ENCODE results near the gene PAX5. TPM values are rescaled to one million over a fixed set of nuclear protein-coding genes. Genes with fewer than 3 reads are reported as not detected.

The PAX5 gene
- total and polyA plus RNA-seq, 3 donors from 2014 or later, result 0.79 to 1.9 (median 1.3) TPM

GRCh38 chr9:36893911-36894310 is 140.2 kb downstream of the PAX5 start:
- Histone ChIP-seq H3K27me3 (no peaks in the 10 kb centered on the region), H3K36me3 (ENCODE audit: low read depth, missing control alignments) (no peaks in the 10 kb centered on the region), H3K4me1 (no peaks in the 10 kb centered on the region), H3K9me3 (no peaks in the 10 kb centered on the region), H3K27ac (no peak overlapping the region), H3K4me3 (no peak overlapping the region)
- no peak for TF ChIP-seq CTCF (IDR thresholded peaks at IDR 0.05)
- no peak for TF ChIP-seq POLR2A (IDR thresholded peaks at IDR 0.05)
- DNase-seq, result no peak
- intact Hi-C loops (cut with DNase I; ENCODE audit: low total_unique reads), result no loop called here
- WGBS, 2 donors, result 79 to 84% methylated on average over 6 to 8 of the region's 8 CpGs

- DNase-seq, result no peak
Observed at GRCh38 chr9:36893184-36893583, 140.9 kb downstream of the PAX5 start.

GRCh38 chr9:36892279-36892678 is 141.8 kb downstream of the PAX5 start:
- Histone ChIP-seq H3K4me1 (no peaks in the 10 kb centered on the region), H3K4me3 (no peak overlapping the region), H3K36me3 (ENCODE audit: low read depth, missing control alignments) (no peaks in the 10 kb centered on the region), H3K27me3 (no peaks in the 10 kb centered on the region), H3K9me3 (no peaks in the 10 kb centered on the region), H3K27ac (no peak overlapping the region)
- WGBS, 2 donors, result 91 to 92% methylated on average over 4 of the region's 4 CpGs
- TF ChIP-seq POLR2A (IDR thresholded peaks at IDR 0.05) (no peak), CTCF (IDR thresholded peaks at IDR 0.05) (no peak)
- intact Hi-C loops (cut with DNase I; ENCODE audit: low total_unique reads), result no loop called here
- DNase-seq, result no peak

More at GRCh38 chr9:36893184-36893583, 140.9 kb downstream of the PAX5 start:
- TF ChIP-seq POLR2A (IDR thresholded peaks at IDR 0.05) (no peak), CTCF (IDR thresholded peaks at IDR 0.05) (no peak)
- 58 to 63% methylated on average over 6 to 8 of the region's 8 CpGs for WGBS, 2 donors
- no peaks in the 10 kb centered on the region for H3K27me3 ChIP-seq
- H3K4me1 ChIP-seq, result no peaks in the 10 kb centered on the region
- no peaks in the 10 kb centered on the region for H3K9me3 ChIP-seq
- H3K27ac ChIP-seq, result no peak overlapping the region
- no peak overlapping the region for H3K4me3 ChIP-seq
- intact Hi-C loops (cut with DNase I; ENCODE audit: low total_unique reads), result no loop called here
- H3K36me3 ChIP-seq (ENCODE audit: low read depth, missing control alignments), result no peaks in the 10 kb centered on the region

GRCh38 chr9:36891341-36891811 is 142.7 kb downstream of the PAX5 start:
- DNase-seq, result no peak
- Histone ChIP-seq H3K36me3 (ENCODE audit: low read depth, missing control alignments) (no peaks in the 10 kb centered on the region), H3K4me3 (no peak overlapping the region), H3K4me1 (no peaks in the 10 kb centered on the region), H3K9me3 (no peaks in the 10 kb centered on the region), H3K27ac (no peak overlapping the region), H3K27me3 (no peaks in the 10 kb centered on the region)
- intact Hi-C loops (cut with DNase I; ENCODE audit: low total_unique reads), result no loop called here
- WGBS, 2 donors, result 69 to 82% methylated on average over 13 of the region's 13 CpGs
- TF ChIP-seq CTCF (IDR thresholded peaks at IDR 0.05), result no peak
- TF ChIP-seq POLR2A (IDR thresholded peaks at IDR 0.05), result no peak

- intact Hi-C loops (cut with DNase I; ENCODE audit: low total_unique reads), result no loop called here
- no peaks in the 10 kb centered on the region for H3K36me3 ChIP-seq (ENCODE audit: low read depth, missing control alignments)
- no peaks in the 10 kb centered on the region for H3K27me3 ChIP-seq
- H3K4me3 ChIP-seq, result no peak overlapping the region
- no peaks in the 10 kb centered on the region for H3K9me3 ChIP-seq
- H3K27ac ChIP-seq, result no peak overlapping the region
- WGBS, 2 donors, result 60 to 67% methylated on average over 6 of the region's 6 CpGs
- H3K4me1 ChIP-seq, result no peaks in the 10 kb centered on the region
- no peak for DNase-seq
- TF ChIP-seq CTCF (IDR thresholded peaks at IDR 0.05), result no peak
- no peak for TF ChIP-seq POLR2A (IDR thresholded peaks at IDR 0.05)
Observed at GRCh38 chr9:36889844-36890243, 144.2 kb downstream of the PAX5 start.
